ENCODE results near the gene CCL1.
A peak's percentile ranks its signal among the peaks of the same experiment; 100 is the strongest.

The CCL1 gene

DNA sequence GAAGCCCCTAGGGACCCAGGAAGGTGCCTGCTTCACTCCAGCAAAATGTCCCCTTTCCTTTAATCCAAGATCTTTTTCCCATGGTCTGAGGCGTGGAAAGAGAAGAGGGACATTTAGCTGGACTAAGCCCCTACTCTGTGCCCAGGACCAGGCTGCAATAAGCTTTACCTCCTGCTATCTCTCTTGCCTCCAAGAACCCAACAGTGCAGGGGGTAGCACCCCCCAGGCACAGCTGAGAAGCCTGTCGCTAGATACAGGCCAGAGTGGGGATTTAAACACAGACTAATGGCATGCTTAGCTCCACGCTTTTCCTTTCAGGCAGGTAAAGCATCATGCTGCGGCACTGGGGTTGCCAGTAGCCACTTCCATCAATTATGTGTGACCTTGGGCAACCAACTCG lies 24.5 kb upstream of the CCL1 start:
- ATAC-seq (no peak), DNase-seq (no peak)
- Mint-ChIP-seq H3K27me3 (peaks cover 33% of the 10 kb centered on the region), H3K27ac (no peak overlapping the region), H3K9me3 (no peaks in the 10 kb centered on the region), H3K4me3 (no peak overlapping the region), H3K4me1 (peaks cover 37% of the 10 kb centered on the region)

GRCh38 chr17:34386697-34387550 lies 23.9 kb upstream of the CCL1 start:
- peaks cover 33% of the 10 kb centered on the region for H3K27me3 Mint-ChIP-seq
- no peak overlapping the region for H3K27ac Mint-ChIP-seq
- DNase-seq, result no peak

DNA sequence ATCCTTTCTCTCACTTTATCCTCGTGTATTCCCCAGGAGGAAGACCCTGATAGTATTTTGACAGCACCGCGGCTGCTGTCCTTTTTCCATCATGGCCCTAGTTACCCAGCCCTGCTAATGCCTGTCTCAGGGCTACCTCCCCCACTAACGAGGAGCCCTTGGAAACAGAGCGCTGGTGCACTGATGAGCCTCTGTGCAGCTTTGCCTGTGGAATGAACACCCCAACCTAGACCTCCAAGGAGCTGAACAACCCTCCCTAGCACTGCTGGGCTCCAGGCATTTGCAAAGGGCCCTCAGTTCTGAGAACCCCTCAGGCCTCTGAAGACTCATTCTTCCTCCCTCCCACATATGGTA lies 23.3 kb upstream of the CCL1 start:
- Mint-ChIP-seq H3K27me3 (peaks cover 33% of the 10 kb centered on the region), H3K27ac (no peak overlapping the region), H3K4me3 (no peak overlapping the region), H3K4me1 (peaks cover 44% of the 10 kb centered on the region), H3K9me3 (no peaks in the 10 kb centered on the region)
- ATAC-seq, result no peak
- DNase-seq, result no peak

More at GRCh38 chr17:34386697-34387550, 23.9 kb upstream of the CCL1 start:
- ATAC-seq, result no peak
- H3K9me3 Mint-ChIP-seq, result no peaks in the 10 kb centered on the region
- H3K4me1 Mint-ChIP-seq, result peaks cover 44% of the 10 kb centered on the region
- H3K4me3 Mint-ChIP-seq, result no peak overlapping the region

GRCh38 chr17:34384822-34385605 lies 22.0 kb upstream of the CCL1 start:
- Mint-ChIP-seq H3K9me3 (no peaks in the 10 kb centered on the region), H3K27me3 (peaks cover 33% of the 10 kb centered on the region), H3K4me3 (no peak overlapping the region), H3K27ac (no peak overlapping the region), H3K4me1 (peaks cover 45% of the 10 kb centered on the region)
- no peak for DNase-seq
- ATAC-seq, result no peak

DNA sequence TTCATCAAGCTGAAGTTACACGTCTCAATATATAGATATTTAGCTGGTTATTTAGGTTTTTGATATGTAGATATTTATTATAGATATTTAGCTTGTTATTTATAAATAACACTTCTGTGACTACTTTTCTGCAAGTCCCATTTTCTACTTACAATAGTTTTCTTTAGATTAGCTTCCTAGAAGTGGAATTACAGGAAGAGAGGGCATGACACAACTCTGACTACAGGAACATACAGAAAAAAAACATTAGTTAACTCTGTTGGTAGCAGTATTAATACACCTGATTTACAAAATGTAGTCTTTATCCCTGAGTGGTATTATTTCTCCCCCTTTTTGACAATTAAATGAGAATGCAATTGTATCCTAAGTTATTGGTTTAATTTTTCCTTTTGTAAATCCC lies 21.2 kb upstream of the CCL1 start:
- no peak overlapping the region for H3K27ac Mint-ChIP-seq
- DNase-seq (no peak), ATAC-seq (no peak)
- peaks cover 48% of the 10 kb centered on the region for H3K4me1 Mint-ChIP-seq
- H3K9me3 Mint-ChIP-seq, result no peaks in the 10 kb centered on the region
- no peak overlapping the region for H3K4me3 Mint-ChIP-seq
- H3K27me3 Mint-ChIP-seq, result peaks cover 31% of the 10 kb centered on the region

GRCh38 chr17:34383216-34383615 lies 20.2 kb upstream of the CCL1 start:
- ATAC-seq, result no peak
- peaks cover 52% of the 10 kb centered on the region for H3K4me1 Mint-ChIP-seq
- H3K4me3 Mint-ChIP-seq, result peak overlapping the region; percentile 30 to 61
- H3K9me3 Mint-ChIP-seq, result no peaks in the 10 kb centered on the region
- H3K27ac Mint-ChIP-seq, result peak overlapping the region in 1 of 2 donors; percentile 74
- DNase-seq, result no peak
- H3K27me3 Mint-ChIP-seq, result peaks cover 26% of the 10 kb centered on the region

DNA sequence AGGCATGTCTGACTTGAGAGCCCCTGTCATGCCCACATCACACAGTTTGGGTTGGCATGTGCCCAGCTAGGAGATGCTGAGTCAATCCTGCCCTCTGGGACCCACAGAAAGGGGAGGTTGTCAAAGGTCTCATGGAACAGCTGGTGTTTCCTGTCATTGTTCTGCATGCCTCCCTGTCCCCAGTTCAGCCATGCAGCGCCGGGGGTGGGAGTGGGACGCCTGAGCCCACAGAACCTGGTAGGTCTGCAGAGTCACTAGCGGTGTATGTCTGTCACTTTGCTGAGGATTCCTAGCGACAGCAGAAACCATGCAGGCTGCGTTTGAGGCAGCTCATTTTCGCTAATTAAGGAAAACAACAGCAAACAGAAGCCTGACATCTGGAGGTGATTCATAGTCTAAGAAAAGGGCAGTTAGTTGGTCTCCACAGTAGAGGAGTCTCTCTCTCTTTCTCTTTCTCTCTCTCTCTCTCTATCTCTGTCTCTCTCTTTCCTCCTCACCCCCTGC lies 19.6 kb upstream of the CCL1 start:
- Mint-ChIP-seq H3K4me1 (peaks cover 57% of the 10 kb centered on the region), H3K27me3 (peaks cover 26% of the 10 kb centered on the region), H3K27ac (peak overlapping the region in 1 of 2 donors; percentile 74), H3K4me3 (peak overlapping the region; percentile 30 to 61), H3K9me3 (no peaks in the 10 kb centered on the region)
- DNase-seq (peak; percentile 27 to 76), ATAC-seq (peak; percentile 89)

DNA sequence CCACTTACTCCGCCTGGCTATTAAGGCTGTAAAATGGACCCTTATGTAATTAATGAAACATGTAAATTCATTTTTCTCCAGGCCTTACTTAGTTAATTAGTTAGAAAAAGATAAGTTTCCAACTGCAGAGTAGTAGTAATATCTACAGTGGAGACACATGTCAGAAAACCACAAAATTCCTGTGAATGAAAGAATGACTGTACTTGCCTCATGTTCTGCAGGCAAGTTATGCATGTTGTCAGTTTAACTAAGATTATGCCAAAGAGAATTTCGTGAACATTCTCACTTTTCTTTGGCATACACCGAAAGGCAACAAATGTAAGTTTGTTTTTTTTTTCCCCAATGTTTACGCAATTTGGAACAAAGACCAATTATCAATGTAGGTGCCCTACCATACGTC lies 16.8 kb upstream of the CCL1 start:
- Mint-ChIP-seq H3K4me1 (peaks cover 51% of the 10 kb centered on the region), H3K27ac (no peak overlapping the region), H3K9me3 (no peaks in the 10 kb centered on the region), H3K4me3 (no peak overlapping the region), H3K27me3 (peaks cover 5% of the 10 kb centered on the region)
- DNase-seq, result no peak
- no peak for ATAC-seq

GRCh38 chr17:34378664-34379101 lies 15.7 kb upstream of the CCL1 start:
- peak overlapping the region in 1 of 2 donors; percentile 38 for H3K4me3 Mint-ChIP-seq
- ATAC-seq (peak; percentile 68), DNase-seq (peak in 1 of 2 donors; percentile 21)
- H3K4me1 Mint-ChIP-seq, result peaks cover 51% of the 10 kb centered on the region
- no peaks in the 10 kb centered on the region for H3K9me3 Mint-ChIP-seq
- H3K27me3 Mint-ChIP-seq, result no peaks in the 10 kb centered on the region
- no peak overlapping the region for H3K27ac Mint-ChIP-seq

- no peak overlapping the region for H3K27ac Mint-ChIP-seq
- peaks cover 38% of the 10 kb centered on the region for H3K4me1 Mint-ChIP-seq
- H3K9me3 Mint-ChIP-seq, result no peaks in the 10 kb centered on the region
- DNase-seq (no peak), ATAC-seq (peak; percentile 87)
- peaks cover 10% of the 10 kb centered on the region for H3K27me3 Mint-ChIP-seq
- no peak overlapping the region for H3K4me3 Mint-ChIP-seq
These were observed 14.2 kb upstream of the CCL1 start for GRCh38 chr17:34377078-34377823.

DNA sequence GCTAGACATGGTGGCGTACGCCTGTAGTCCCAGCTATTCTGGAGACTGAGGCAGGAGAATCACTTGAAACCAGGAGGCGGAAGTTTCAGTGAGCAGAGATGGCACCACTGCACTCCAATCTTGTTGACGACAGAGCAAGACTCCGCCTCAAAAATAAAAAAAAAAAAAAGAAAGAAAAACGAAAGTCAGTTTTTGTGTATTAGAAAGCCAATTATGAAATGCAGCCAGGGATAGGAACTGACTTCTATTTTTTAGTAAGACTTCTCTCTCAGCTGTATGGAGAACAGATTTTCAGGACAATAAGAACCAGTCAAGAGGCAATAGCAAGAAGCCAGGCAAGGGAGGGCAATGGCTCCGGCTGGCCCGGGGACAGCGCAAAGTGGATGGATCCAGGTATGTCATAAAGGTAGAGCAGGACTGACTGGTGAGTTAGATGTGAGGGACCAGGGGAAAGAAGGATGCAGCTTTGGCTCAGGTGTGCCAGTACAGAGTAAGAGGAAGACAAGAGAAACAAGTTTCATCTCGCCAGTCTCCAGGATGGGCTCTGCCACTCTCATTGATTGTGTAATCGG lies 12.5 kb upstream of the CCL1 start:
- peaks cover 10% of the 10 kb centered on the region for H3K27me3 Mint-ChIP-seq
- no peak overlapping the region for H3K27ac Mint-ChIP-seq
- DNase-seq (no peak), ATAC-seq (no peak)
- no peaks in the 10 kb centered on the region for H3K9me3 Mint-ChIP-seq
- peaks cover 46% of the 10 kb centered on the region for H3K4me1 Mint-ChIP-seq
- no peak overlapping the region for H3K4me3 Mint-ChIP-seq

GRCh38 chr17:34374457-34374856 lies 11.4 kb upstream of the CCL1 start:
- no peak for ATAC-seq
- no peak overlapping the region for H3K4me3 Mint-ChIP-seq
- no peak for DNase-seq
- H3K27me3 Mint-ChIP-seq, result peaks cover 10% of the 10 kb centered on the region
- peaks cover 47% of the 10 kb centered on the region for H3K4me1 Mint-ChIP-seq
- no peak overlapping the region for H3K27ac Mint-ChIP-seq
- no peaks in the 10 kb centered on the region for H3K9me3 Mint-ChIP-seq

- no peak overlapping the region for H3K4me3 Mint-ChIP-seq
- peaks cover 19% of the 10 kb centered on the region for H3K4me1 Mint-ChIP-seq
- DNase-seq (no peak), ATAC-seq (no peak)
- H3K9me3 Mint-ChIP-seq, result no peaks in the 10 kb centered on the region
- peaks cover 10% of the 10 kb centered on the region for H3K27me3 Mint-ChIP-seq
- H3K27ac Mint-ChIP-seq, result no peak overlapping the region
These were observed 8.5 kb upstream of the CCL1 start for GRCh38 chr17:34371405-34372100.

DNA sequence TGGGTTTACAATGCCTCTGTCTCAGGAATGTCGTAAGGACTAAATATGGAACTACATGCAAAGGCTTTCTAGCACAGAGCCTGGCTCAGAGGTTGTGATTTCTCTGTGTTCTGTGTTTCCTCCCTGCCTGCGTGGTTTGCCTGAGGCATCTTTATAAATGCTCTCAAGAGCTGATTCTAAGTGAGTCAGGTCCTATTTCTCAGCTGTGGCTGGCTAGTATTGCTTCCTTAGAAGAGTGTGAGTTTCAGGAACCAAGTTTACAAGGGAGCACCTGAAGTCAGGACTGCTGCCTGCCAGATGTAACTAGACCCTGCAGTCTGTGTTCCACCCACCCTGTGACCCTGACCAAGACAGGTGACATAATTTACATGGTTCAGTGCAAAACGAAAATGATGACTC lies 8.0 kb upstream of the CCL1 start:
- H3K27ac Mint-ChIP-seq, result no peak overlapping the region
- H3K9me3 Mint-ChIP-seq, result no peaks in the 10 kb centered on the region
- peak overlapping the region in 1 of 2 donors; percentile 12 for H3K4me3 Mint-ChIP-seq
- H3K27me3 Mint-ChIP-seq, result peaks cover 10% of the 10 kb centered on the region
- peaks cover 22% of the 10 kb centered on the region for H3K4me1 Mint-ChIP-seq
- ATAC-seq (peak; percentile 82), DNase-seq (no peak)

All from stimulated activated naive CD8-positive, alpha-beta T cell treated with anti-CD3 and anti-CD28 coated beads, Interleukin-15, amount 100 ng/mL, for 72 hours (primary cell).